CD4-positive, alpha-beta T cell (primary cell): ENCODE data around the gene NDUFS5. TPM values are rescaled to one million over a fixed set of nuclear protein-coding genes. Genes with fewer than 3 reads are reported as not detected.
A peak's percentile ranks its signal among the peaks of the same experiment; 100 is the strongest.
"Not testable (repeated sequence)": the region's sequence is repeated elsewhere in the genome, so short reads cannot be mapped to it uniquely, and the experiment has no call there.

Source experiments
- ATAC-seq: fragments of 200-7000 bp; cut with Tn5 transposase; one replicate; pipeline ENCODE4 v1.10.0; 2022; ENCODE audit warnings: mild to moderate bottlenecking; ENCODE audit not compliant: poor library complexity
- CTCF ChIA-PET: fragments of 350-600 bp; sonication (Branson Sonifier 250); formaldehyde crosslinking; loops from one replicate; lab custom pipeline; 2021; ENCODE audit warnings: antibody characterized with exemption, inconsistent platforms; lab: Charles Lee
- POLR2A ChIA-PET: fragments of 350-600 bp; sonication (Branson Sonifier 250); formaldehyde crosslinking; loops from one replicate; lab custom pipeline; 2021; ENCODE audit warnings: antibody characterized with exemption, inconsistent platforms; lab: Charles Lee
- DNase-seq, 14 experiments: peaks; one replicate each; pipeline ENCODE4 v3.0.0-alpha.2; 2013 to 2020; ENCODE audit warnings: mixed read lengths in 2 of 14
- H3K27ac ChIP-seq, 2 donors: one replicate each; pipeline versions ENCODE4 v1.5.1 to v1.7.0; 2013; ENCODE audit warnings: low read length in 2 of 2, low read depth in 1 of 2, mild to moderate bottlenecking in 1 of 2
- H3K27me3 ChIP-seq, 2 experiments: 1 replicate in 1 of 2; 2 replicates in 1 of 2; pipeline versions ENCODE4 v1.6.1 to v1.7.0; 2013; ENCODE audit warnings: low read length in 2 of 2, control low read depth in 1 of 2, mild to moderate bottlenecking in 1 of 2, moderate library complexity in 1 of 2; ENCODE audit not compliant: insufficient read depth in 2 of 2, control insufficient read depth in 1 of 2
- H3K36me3 ChIP-seq: one replicate; pipeline ENCODE4 v1.6.1; 2013; ENCODE audit warnings: low read length, control low read depth; ENCODE audit not compliant: insufficient read depth
- H3K4me1 ChIP-seq: one replicate; pipeline ENCODE4 v1.6.1; 2013; ENCODE audit warnings: low read length, control low read depth; ENCODE audit not compliant: insufficient read depth
- H3K4me3 ChIP-seq: one replicate; pipeline ENCODE4 v1.5.1; 2013; ENCODE audit warnings: mild to moderate bottlenecking, low read length, moderate library complexity
- H3K9me3 ChIP-seq, 2 experiments: 1 replicate in 1 of 2; 2 replicates in 1 of 2; pipeline versions ENCODE4 v1.6.1 to v1.7.0; 2013; ENCODE audit warnings: low read length in 2 of 2, mild to moderate bottlenecking in 2 of 2, control low read depth in 1 of 2, moderate library complexity in 1 of 2; ENCODE audit not compliant: control insufficient read depth in 1 of 2, insufficient read depth in 1 of 2
- H3K27ac Mint-ChIP-seq: one replicate; pipeline ENCODE4 v1.8.0; 2020; ENCODE audit warnings: mixed read lengths
- H3K27me3 Mint-ChIP-seq: one replicate; pipeline ENCODE4 v1.8.0; 2021; ENCODE audit warnings: mixed read lengths
- H3K36me3 Mint-ChIP-seq: one replicate; pipeline ENCODE4 v1.8.0; 2021; ENCODE audit warnings: low read depth, mixed read lengths
- H3K4me1 Mint-ChIP-seq: one replicate; pipeline ENCODE4 v1.8.0; 2021; ENCODE audit warnings: low read depth, mixed read lengths
- H3K4me3 Mint-ChIP-seq: one replicate; pipeline ENCODE4 v1.8.0; 2020; ENCODE audit warnings: mild to moderate bottlenecking, mixed read lengths
- H3K9me3 Mint-ChIP-seq: one replicate; pipeline ENCODE4 v1.8.0; 2020; ENCODE audit warnings: mixed read lengths
- CTCF ChIP-seq: fragments of 200-600 bp; IDR thresholded peaks from one replicate; pipeline ENCODE4 v1.8.0; 2022; ENCODE audit warnings: antibody characterized with exemption, mild to moderate bottlenecking
- intact Hi-C, 2 experiments: fragments of 100-400 bp; cut with DNase I in 1 of 2; cut with micrococcal nuclease in 1 of 2; formaldehyde crosslinking; loops; one replicate each; pipeline versions ENCODE4 v1.15.1 to v1.9.0; 2023 to 2025; cut with DNase I, micrococcal nuclease
- polyA plus RNA-seq, 2 donors: library from polyadenylated mRNA; unstranded; fragments of 120-200 nt; gene quantifications; one replicate each; pipeline ENCODE4 v1.2.1, GENCODE V29; 2013
- total RNA-seq, 174 experiments: library from RNA in 2 of 174; stranded (reverse) in 2 of 174; gene quantifications; one replicate each; pipeline ENCODE4 v1.2.3 and lab custom pipeline; 2021 to 2026

The NDUFS5 gene
- 100 to 1,000 TPM; 153 to 156 TPM for total RNA-seq
- 228 TPM for polyA plus RNA-seq (2013, experiment 1 of 2)
- polyA plus RNA-seq (2013, experiment 2 of 2): 210 TPM
- 32.9 to 121 (median 57.7) reads per million in 172 experiments for total RNA-seq (lab: John Stamatoyannopoulos, UW)

GRCh38 chr1:39026051-39026865, at the start of gene NDUFS5:
Gene NDUFS5 (plus strand): TSS chr1:39026350. CDS start chr1:39028725, 2,375 bp downstream.
- Histone ChIP-seq H3K9me3 (no peaks in the 10 kb centered on the region), H3K4me1 (peaks cover 33% of the 10 kb centered on the region), H3K4me3 (peak within 1 kb of the TSS; percentile 66), H3K36me3 (peaks cover 21% of the 10 kb centered on the region), H3K27me3 (no peaks in the 10 kb centered on the region), H3K27ac (peak within 1 kb of the TSS; percentile 73 to 86)
- Mint-ChIP-seq H3K36me3 (peaks cover 34% of the 10 kb centered on the region), H3K4me3 (peak within 1 kb of the TSS; percentile 94), H3K27ac (peak within 1 kb of the TSS; percentile 96), H3K9me3 (no peaks in the 10 kb centered on the region), H3K4me1 (peaks cover 34% of the 10 kb centered on the region), H3K27me3 (no peaks in the 10 kb centered on the region)
- ChIA-PET POLR2A (interaction anchor here (0.7 to 2.5 kb wide), 19 partner anchors 8 to 1095 kb away, joined by 3 to 31 read pairs (median 5); partner anchors contain the start of genes AKIRIN1, MYCBP and RRAGC), CTCF (interaction anchor here (0.8 to 1.6 kb wide), 2 partner anchors 48 to 170 kb away, joined by 3 to 5 read pairs; no protein-coding TSS in a partner anchor)
- ATAC-seq (peak; percentile 88), DNase-seq (peak; percentile 65 to 92 (median 78))
- intact Hi-C loops: loop anchor here (1.0 to 10.0 kb wide), 6 partner anchors 29 to 169 kb away; partner anchors contain the start of genes RRAGC (in 2 of the 2), AKIRIN1 (in 1 of the 2) and MYCBP (in 1 of the 2)
- TF ChIP-seq CTCF: no peak

DNA sequence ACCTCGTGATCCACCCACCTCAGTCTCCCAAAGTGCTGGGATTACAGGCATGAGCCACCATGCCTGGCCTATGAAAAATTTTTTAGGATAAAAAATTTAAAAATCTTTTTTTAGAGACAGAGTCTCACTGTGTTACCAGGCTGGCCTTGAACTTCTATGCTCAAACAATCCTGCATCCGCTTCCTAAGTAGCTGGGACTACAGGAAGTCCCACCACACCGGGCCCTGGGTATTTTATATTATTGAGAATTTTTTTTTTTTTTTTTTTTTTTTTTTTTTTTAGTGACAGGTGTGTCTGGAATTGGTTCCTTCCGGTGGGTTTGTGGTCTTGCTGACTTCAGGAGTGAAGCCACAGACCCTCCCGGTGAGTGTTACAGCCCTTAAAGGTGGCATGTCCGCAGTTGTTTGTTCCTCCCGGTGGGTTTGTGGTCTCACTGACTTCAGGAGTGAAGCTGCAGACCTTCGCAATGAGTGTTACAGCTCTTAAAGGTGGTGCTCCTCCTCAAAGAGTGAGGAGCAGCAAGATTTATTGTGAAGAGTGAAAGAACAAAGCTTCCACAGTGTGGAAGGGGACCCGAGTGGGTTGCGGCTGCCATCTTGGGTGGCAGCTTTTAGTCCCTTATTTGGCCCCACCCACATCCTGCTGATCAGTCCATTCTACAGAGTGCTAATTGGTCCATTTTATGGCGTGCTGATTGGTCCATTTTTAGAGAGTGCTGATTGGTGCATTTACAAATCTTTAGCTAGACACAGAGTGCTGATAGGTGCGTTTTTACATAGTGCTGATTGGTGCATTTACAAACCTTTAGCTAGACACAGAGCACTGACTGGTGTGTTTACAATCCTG, 48.5 kb upstream of the NDUFS5 start:
- peak overlapping the region in 1 of 2 donors; percentile 29 for H3K27ac ChIP-seq
- H3K4me3 ChIP-seq: peak overlapping the region; percentile 10
- not testable (repeated sequence) for H3K36me3 Mint-ChIP-seq, H3K27me3 Mint-ChIP-seq, H3K36me3 ChIP-seq, H3K27me3 ChIP-seq, H3K9me3 Mint-ChIP-seq
- peaks cover 22% of the 10 kb centered on the region for H3K4me1 Mint-ChIP-seq
- peak; percentile 40 to 94 (median 60) for DNase-seq
- intact Hi-C loops: loop anchor here (1.0 to 10.0 kb wide), 3 partner anchors 13 to 47 kb away; partner anchors contain the start of genes AKIRIN1 (in 2 of the 2) and NDUFS5 (in 1 of the 2)
- H3K4me3 Mint-ChIP-seq: peak overlapping the region; percentile 86
- ChIA-PET CTCF (interaction anchor here (1.2 to 2.1 kb wide), 3 partner anchors 14 to 49 kb away, joined by 3 to 10 read pairs (median 5); partner anchors contain the start of gene NDUFS5), POLR2A (interaction anchor here (0.6 to 2.9 kb wide), 12 partner anchors 10 to 1287 kb away, joined by 3 to 31 read pairs (median 4); partner anchors contain the start of genes AKIRIN1, MYCBP, NDUFS5 and RRAGC)
- H3K27ac Mint-ChIP-seq: peak overlapping the region; percentile 93
- peak; percentile 80 for ATAC-seq
- H3K4me1 ChIP-seq: peaks cover 22% of the 10 kb centered on the region
- peaks cover 9 to 13% of the 10 kb centered on the region in 2 experiments for H3K9me3 ChIP-seq

DNA sequence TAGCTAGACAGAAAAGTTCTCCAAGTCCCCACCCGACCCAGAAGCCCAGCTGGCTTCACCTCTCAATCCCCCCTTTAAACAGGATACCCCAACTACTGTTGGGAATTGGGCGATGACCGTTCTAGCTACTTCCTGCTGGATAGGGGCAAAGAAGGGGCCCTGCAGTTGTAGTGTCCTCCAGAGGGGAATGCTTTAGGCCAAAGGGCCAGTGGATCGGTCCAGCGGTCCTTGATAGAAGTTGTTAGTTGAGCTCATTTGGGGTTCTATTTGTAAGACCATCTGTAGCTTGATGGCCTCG, 48.0 kb upstream of the NDUFS5 start:
- Histone ChIP-seq H3K4me1 (peaks cover 22% of the 10 kb centered on the region), H3K9me3 (peaks cover 9 to 13% of the 10 kb centered on the region in 2 experiments)
- H3K4me3 ChIP-seq, H3K27me3 ChIP-seq, H3K27ac ChIP-seq, H3K36me3 ChIP-seq, H3K9me3 Mint-ChIP-seq, ATAC-seq, H3K36me3 Mint-ChIP-seq, H3K27me3 Mint-ChIP-seq: not testable (repeated sequence)
- Mint-ChIP-seq H3K4me1 (peaks cover 17% of the 10 kb centered on the region), H3K4me3 (peak overlapping the region; percentile 86), H3K27ac (peak overlapping the region; percentile 93)
- intact Hi-C loops: loop anchor here in 1 of 2 experiments (10.0 kb wide), 1 partner anchor 47 kb away; the partner anchor contains the start of gene NDUFS5
- ChIA-PET POLR2A (interaction anchor here (0.6 to 2.9 kb wide), 10 partner anchors 10 to 1288 kb away, joined by 3 to 31 read pairs (median 4); partner anchors contain the start of genes AKIRIN1, MYCBP, NDUFS5 and RRAGC), CTCF (interaction anchor here (1.2 to 2.1 kb wide), 3 partner anchors 14 to 48 kb away, joined by 3 to 10 read pairs (median 5); partner anchors contain the start of gene NDUFS5)
- DNase-seq: peak in 3 of 14 experiments; percentile 13 to 39 (median 38)

DNA sequence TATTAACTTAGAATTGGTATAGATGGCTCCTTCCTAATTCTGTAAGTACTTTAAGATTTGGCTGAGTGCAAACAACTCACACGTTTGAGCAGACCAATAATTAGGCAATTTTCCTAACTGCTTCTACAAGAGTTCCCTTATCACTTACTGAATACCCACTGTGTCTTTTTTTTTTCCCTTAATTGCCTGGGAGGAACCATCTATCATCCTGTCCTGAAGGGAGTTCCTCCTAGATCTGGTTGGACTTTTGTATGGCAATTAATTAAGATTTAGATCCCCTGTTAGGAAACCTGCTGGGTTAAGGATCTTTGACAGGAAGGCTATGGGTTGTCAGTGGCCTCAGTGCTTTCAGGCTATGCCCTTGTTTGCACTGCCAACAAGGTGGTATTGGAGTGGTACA, 46.8 kb upstream of the NDUFS5 start:
- H3K4me1 Mint-ChIP-seq: peaks cover 17% of the 10 kb centered on the region
- H3K36me3 Mint-ChIP-seq, CTCF ChIA-PET, H3K27ac Mint-ChIP-seq, ATAC-seq, H3K4me3 Mint-ChIP-seq, H3K27me3 ChIP-seq, H3K36me3 ChIP-seq, H3K9me3 Mint-ChIP-seq, DNase-seq, H3K27me3 Mint-ChIP-seq, H3K27ac ChIP-seq, H3K4me3 ChIP-seq, POLR2A ChIA-PET: not testable (repeated sequence)
- H3K4me1 ChIP-seq: peaks cover 22% of the 10 kb centered on the region
- H3K9me3 ChIP-seq: peaks cover 9 to 13% of the 10 kb centered on the region in 2 experiments
- intact Hi-C loops: loop anchor here (1.0 to 10.0 kb wide), 2 partner anchors 21 to 45 kb away; partner anchors contain the start of gene NDUFS5 (in 1 of the 2)
